Measurements from ENCODE around the gene RGS13. TPM values are rescaled to one million over a fixed set of nuclear protein-coding genes. Genes with fewer than 3 reads are reported as not detected.

RGS13 gene
- total and polyA plus RNA-seq, 2 donors (not counting 3 experiments of a cell fraction or from before 2014, with no cell fraction given), result not detected

GRCh38 chr1:192632641-192633532, 3.1 kb upstream of the RGS13 start:
- no peaks in the 10 kb centered on the region for H4K20me1 ChIP-seq (replicated peaks; ENCODE audit: control insufficient read depth, extremely low read depth, insufficient read depth, low read length)
- H3K79me2 ChIP-seq (ENCODE audit: control insufficient read depth, insufficient read depth, low read length), result no peaks in the 10 kb centered on the region
- CTCF ChIA-PET, result interaction anchor here (0.6 to 1.6 kb wide), 3 partner anchors 13 to 567 kb away, joined by 3 read pairs; no protein-coding TSS in a partner anchor
- FAIRE-seq, result no peak
- H3K9me3 ChIP-seq (replicated peaks; ENCODE audit: control insufficient read depth, insufficient read depth, low read length), result no peaks in the 10 kb centered on the region
- dilution Hi-C loops (cut with MboI; ENCODE audit: extremely low pct_ligation_motif_present, low sequenced_read_pairs), result no loop called here
- no peak overlapping the region for H3K4me3 ChIP-seq (replicated peaks in 1 of 3; ENCODE audit: insufficient read depth in 1 of 3, low read depth in 1 of 3, low read length in 3 of 3)
- H3K27me3 ChIP-seq (ENCODE audit: control insufficient read depth in 2 of 2, insufficient read depth in 2 of 2, low read length in 2 of 2), result no peaks in the 10 kb centered on the region
- H3K4me2 ChIP-seq (ENCODE audit: insufficient read depth, low read length), result no peak overlapping the region
- H3K27ac ChIP-seq (ENCODE audit: insufficient read depth, low read depth, low read length), result no peak overlapping the region
- no TSS peak for BruUV-seq (replicated peaks)
- H3K9ac ChIP-seq (replicated peaks; ENCODE audit: extremely low read depth, insufficient read depth, low read length), result no peak overlapping the region
- H3K36me3 ChIP-seq (ENCODE audit: control insufficient read depth in 2 of 2, extremely low read depth in 1 of 2, insufficient read depth in 2 of 2, low read length in 2 of 2), result no peaks in the 10 kb centered on the region
- no peaks in the 10 kb centered on the region for H3K9me1 ChIP-seq (replicated peaks; ENCODE audit: control insufficient read depth, extremely low read depth, insufficient read depth, low read length)
- POLR2A ChIA-PET, result no interaction called here
- no peaks in the 10 kb centered on the region for H3K4me1 ChIP-seq (ENCODE audit: control insufficient read depth, extremely low read depth, insufficient read depth, low read length)
- intact Hi-C loops (cut with micrococcal nuclease), result no loop called here
- TF ChIP-seq POLR2A (IDR thresholded peaks at IDR 0.05; ENCODE audit: low read depth, low read length), result no peak
- TF ChIP-seq POLR2AphosphoS5 (IDR thresholded peaks at IDR 0.05; ENCODE audit: insufficient read depth, low read depth, low read length), result no peak
- TF ChIP-seq JUN (IDR thresholded peaks at IDR 0.05; ENCODE audit: borderline replicate concordance, insufficient read depth, insufficient read length, low read depth), result no peak
- no peak for TF ChIP-seq CTCF (IDR thresholded peaks at IDR 0.05; ENCODE audit: extremely low read depth in 1 of 2, insufficient read depth in 1 of 2, low read depth in 1 of 2, low read length in 2 of 2)
- TF ChIP-seq MAX (IDR thresholded peaks at IDR 0.05; ENCODE audit: insufficient read depth, insufficient read length), result no peak
- TF ChIP-seq FOS (IDR thresholded peaks at IDR 0.05; ENCODE audit: borderline replicate concordance, insufficient read depth, low read length), result no peak
- TF ChIP-seq EZH2 (IDR thresholded peaks at IDR 0.05; ENCODE audit: borderline replicate concordance, low read depth, low read length, severe bottlenecking), result no peak
- TF ChIP-seq GATA2 (IDR thresholded peaks at IDR 0.05; ENCODE audit: insufficient read depth, insufficient read length, low read depth, low read length), result no peak
- TF ChIP-seq MYC (IDR thresholded peaks at IDR 0.05; ENCODE audit: low read depth, low read length), result no peak
- no peak for DNase-seq (ENCODE audit: low read depth, low spot score)
- no peak overlapping the region for H2AFZ ChIP-seq (ENCODE audit: low read depth, low read length)

Measured in endothelial cell of umbilical vein (primary cell).